Brain pericyte (primary cell): ENCODE results near the gene AUTS2.

ENCODE experiments used
- DNase-seq: peaks from one replicate; pipeline ENCODE4 v3.0.0-alpha.2; 2012; ENCODE audit warnings: low read depth, low spot score

The AUTS2 gene

DNA sequence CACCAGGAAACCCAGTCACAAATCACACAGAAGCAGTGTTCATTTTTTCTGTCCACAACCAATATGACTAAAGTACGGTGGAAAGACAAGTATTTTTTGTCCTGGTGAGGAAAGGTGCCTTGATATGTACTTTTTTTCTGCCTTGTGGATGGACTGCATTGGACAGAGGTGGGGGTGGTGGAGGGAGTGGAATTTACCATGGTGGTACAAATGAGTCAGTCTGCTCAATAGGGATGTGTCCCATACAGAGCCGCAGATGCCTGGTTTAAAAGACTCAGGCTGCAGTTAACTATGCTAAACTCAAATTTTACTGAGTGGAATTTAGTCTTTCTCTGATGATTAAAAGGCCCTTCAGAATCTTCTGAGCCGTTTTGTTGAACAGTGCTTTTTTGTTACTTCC lies 859.2 kb downstream of the AUTS2 start:
- DNase-seq = no peak

DNA sequence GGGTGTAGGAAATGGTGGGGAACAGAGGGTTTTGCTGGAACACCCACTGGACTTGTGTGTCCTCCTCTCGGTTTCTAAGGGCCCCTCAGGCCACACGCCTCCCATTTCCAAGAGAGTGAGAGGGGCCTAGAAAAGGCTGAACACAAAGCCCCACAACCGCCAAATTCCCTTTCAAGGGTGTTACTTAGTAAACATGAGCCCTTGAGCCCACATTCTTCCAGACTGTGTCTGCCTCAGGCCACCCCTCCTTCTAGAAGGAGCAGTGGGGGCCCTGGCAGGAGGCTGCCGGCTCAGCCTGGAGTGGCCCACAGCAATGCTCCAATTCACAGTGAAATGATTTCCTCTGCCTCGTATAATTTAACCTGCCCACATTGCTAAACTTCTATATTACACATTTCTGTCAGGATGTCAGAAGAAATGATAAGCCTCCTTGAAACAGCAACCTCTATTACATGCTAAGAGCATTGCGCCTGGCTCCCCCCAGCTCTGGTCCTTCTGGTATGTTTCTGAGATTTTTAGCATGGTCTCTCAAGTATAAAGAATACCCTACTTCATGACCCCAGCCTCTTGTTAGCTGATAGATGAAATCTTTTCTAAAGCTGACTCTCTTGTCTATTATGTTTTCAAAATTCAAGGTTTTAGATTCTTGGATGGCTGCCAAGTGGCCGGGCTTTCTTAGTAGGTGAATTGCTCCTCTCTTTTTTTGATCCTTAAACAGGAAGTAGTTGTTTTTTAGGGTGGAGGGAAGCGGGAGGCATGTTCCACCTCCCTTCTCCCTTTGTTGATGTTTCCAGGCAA lies 859.8 kb downstream of the AUTS2 start:
- no peak for DNase-seq

DNA sequence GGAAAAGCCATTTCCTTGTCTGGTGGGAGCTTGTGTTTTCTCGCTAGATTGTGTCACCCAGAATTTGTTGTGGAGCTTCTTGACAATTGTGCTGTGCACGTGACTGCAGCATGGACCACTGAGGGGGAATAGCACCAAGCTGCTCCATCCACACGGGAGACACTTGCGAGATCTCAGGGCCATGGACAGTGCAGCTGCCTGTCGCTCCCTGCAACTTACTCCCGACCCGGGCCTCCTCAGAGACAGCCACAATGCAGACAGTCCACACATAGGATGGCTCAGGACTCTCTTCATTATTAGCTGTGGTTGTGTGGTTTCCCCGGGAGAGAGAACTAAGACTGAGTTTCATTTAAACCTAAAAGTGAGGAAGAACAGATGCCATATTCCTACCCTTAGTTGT lies 860.5 kb downstream of the AUTS2 start:
- no peak for DNase-seq

- no peak for DNase-seq
Observed at GRCh38 chr7:70459546-70459945, 861.3 kb downstream of the AUTS2 start.

DNA sequence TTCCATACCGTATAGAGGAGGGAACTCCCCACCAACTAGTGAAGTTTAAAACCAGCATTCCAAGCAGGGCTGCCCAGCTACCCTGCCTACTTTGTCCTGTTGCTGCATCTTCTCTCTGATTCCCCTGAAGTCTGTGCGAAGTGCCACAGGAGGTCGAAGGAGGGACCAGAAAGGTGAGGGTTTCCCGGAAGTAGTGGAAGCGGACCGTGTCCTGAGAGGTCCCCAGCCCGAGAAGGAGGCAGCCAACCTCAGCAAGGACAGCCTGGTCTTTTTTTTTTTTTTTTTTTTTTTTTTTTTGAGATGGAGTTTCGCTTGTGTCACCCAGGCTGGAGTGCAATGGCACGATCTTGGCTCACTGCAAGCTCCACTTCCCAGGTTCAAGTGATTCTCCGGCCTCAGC lies 861.8 kb downstream of the AUTS2 start:
- DNase-seq = no peak

GRCh38 chr7:70460562-70460961 lies 862.3 kb downstream of the AUTS2 start:
- no peak for DNase-seq

DNA sequence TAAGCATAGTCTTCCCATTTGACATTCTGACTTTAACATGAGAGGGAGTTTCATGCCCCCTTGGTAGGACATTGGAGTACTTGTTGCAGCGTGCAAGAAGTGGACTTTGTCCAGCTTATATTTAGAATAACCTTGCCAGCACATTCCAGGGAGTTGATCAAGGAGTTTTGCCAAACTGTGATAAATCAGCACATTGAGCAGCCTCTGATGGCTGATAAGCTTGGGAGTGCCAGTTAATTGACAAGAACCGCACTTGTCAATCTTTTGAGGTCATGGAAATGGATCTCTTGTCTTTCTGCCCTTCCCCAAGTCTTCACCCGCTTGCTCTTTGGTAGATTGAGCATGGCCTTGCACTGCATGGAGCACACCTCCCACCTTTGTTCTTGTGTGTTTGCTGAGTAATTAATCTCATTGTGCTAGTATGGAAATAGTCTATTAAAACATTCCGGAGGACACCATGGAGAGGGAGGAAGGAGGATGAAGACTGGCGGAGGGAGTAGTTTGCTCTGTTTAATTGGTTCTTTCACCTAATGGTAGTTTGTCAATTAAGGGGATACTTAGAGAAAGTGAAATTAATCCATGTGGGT lies 865.2 kb downstream of the AUTS2 start:
- DNase-seq = no peak

DNA sequence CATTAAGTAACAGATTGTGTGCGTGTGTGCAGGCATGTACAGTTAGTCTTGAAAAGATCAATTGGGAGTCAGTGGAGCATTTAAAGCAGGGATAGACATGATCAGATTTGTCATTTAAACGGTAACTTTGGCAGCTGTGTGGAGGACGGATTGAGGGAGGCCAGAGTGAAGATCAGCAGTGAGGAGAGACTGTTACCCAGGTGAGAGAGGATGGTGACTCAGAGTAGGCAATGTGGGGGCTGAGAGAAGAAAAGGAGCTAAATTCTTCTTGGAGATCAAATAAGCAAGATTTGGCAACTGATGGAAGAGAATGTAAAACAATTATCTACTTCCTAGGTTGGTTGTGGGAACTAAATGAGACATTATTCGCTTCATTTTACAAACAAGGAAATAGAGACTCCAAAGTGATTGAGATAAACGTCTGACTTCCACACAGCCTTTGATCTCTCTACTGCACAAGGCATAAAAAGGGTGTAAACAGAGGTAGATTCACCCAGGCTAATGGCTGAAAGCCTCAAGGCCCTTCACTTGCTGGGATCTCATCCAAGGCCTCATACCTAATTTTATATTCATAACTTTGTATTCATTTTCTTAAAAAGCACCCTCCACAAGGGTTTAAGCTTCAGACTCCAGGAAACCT lies 868.6 kb downstream of the AUTS2 start:
- DNase-seq = no peak

GRCh38 chr7:70470746-70471145 lies 872.5 kb downstream of the AUTS2 start:
- no peak for DNase-seq

GRCh38 chr7:70472601-70473237 lies 874.4 kb downstream of the AUTS2 start:
- no peak for DNase-seq

DNA sequence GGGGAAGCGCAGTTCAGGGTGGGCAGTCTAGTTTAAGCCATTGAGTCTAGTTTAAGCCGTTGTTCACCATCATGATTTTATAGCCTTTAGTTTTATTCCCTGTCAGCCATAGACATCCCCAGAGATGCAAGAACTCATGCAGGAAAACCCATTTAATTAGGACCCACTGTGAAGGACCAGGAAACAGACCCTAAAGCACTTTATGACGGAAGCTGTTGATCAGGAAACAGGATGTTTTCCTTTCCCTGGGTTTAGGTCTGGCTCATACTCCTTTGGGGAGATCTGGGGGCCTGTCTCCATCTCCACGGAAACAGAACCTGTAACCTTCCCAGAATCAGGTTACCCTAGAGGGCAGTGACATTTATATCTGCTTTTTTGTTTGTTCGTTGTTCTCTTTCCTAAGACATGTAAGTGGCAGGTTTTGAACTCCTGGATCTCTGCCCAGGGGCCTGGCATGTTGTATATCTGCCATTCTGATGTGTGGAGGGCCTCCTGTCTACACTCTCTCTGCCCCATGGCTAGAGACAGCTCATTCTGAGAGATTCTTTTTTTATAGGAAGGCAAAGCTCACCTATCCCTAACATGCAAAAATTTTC lies 876.5 kb downstream of the AUTS2 start:
- DNase-seq = no peak

DNA sequence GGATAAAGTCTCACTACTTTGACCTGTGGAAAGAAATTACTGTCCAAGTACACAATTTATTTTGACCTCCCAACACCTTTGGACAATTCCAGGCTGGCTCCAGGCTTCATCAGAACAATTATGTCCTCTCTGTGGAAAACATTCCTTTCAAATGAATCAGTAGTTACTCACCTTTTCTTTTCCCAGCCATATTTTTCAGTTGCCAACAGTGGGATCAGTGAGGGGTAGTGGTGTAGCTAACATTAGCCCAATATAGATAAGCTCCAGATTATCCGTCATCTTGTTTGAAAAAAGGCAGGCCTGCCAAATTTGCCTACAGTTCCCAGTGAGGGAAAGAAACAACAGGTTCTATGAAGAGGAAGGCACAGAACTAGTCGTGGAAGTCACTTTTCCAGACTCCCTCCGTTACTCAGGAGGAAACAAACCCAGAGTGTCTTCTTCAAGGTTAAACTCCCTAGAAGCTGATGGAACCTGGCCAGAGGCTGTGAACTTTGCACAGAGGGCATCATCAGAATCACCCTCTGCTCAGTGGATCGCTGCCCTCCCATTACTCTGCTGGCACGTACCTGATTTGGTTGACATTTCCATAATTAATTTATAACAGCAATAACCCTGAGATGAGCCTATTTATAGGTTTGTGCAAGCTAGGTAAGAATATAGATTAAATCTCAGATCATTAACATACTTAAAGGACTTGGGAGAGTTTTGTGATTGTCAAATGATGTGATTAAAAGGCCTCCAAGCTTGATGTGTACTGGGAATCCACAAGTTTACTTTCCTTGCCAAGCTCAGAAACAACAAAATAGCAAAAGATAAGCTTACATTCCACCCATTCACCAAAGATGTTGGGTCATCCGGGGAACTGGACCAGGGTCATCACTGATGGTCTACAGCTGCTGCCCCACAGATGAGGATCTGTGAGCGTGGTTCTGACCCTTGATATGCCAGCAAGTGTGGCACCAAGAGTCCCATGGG lies 879.0 kb downstream of the AUTS2 start:
- no peak for DNase-seq

GRCh38 chr7:70479153-70480021 lies 881.1 kb downstream of the AUTS2 start:
- no peak for DNase-seq

DNA sequence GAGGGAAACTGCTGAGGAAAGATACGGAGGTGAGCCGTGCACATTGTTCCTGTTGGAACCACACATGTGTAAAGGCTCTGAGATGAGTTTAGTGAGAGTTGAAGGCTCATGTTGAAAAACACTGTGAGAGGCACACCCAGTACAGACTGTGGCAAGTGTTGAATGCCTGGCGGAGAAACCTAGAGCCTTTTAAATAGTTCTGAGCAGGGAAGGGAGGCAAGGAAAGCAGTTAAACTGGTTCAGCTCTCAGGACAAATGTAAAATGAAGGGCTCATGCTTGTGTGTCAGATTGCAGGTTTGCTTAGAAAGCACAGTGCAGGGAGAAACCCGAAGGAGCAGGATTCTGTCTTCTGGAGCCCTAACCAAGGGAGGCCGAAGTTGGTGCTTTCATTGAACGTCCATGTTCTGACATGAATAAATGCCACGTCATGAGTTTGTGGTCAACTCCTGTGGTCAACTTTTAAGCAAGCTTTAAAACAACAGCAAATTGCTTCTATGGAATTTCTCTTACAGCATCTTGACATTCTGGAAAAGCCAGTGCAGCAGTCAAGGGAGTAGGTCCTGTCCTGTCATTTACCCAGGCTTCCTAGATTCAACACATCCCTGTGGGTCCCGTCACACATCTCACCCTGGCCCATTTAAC lies 882.8 kb downstream of the AUTS2 start:
- DNase-seq = no peak

GRCh38 chr7:70481570-70482123 lies 883.4 kb downstream of the AUTS2 start:
- DNase-seq = no peak

GRCh38 chr7:70484255-70484654 lies 886.0 kb downstream of the AUTS2 start:
- DNase-seq = no peak

DNA sequence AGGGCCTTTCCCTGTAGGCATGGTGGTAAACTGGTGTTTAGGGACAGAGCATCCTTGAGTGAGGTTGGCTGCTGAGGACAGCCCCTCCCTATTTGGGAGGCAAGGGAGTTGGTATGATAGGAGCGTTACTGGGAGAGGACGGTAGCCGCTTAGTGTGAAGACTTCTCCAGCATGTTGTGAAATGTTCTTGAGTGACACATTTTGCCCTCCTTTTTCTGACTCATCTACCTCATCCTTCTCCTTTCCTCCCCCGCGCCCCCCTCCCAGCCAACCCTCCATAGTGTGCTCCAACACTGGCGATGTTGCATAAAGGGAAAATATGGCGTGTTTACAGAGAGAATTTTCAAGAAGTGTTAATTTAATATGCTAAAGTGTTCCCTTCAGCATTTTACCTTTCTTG lies 888.7 kb downstream of the AUTS2 start:
- no peak for DNase-seq

DNA sequence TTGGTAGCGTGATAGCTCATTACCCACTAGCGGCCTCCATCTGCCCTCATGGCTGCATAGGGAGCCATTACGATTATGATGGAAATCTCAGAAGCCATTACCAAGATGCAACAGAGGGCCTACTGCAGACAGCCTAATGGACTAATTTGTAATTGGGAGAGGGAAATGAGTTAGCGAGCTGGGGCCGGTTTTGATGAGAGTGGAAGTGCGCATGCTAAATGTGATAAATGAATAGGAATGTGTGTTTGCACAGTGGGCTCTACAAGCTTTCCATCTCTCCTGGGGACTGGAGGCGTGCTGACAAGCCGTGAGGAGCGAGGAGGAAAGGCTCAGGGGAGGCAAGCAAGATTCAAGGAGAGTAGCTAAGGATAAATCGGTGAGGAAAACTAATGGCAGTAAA lies 889.2 kb downstream of the AUTS2 start:
- DNase-seq = no peak

GRCh38 chr7:70487886-70488285 lies 889.6 kb downstream of the AUTS2 start:
- no peak for DNase-seq
